ENCODE measurements around the gene GOLGA6C.
"Not testable (repeated sequence)": the region's sequence is repeated elsewhere in the genome, so short reads cannot be mapped to it uniquely, and the experiment has no call there.

GOLGA6C gene

GRCh38 chr15:75319231-75319897 lies 61.2 kb downstream of the GOLGA6C start:
- DNase-seq (ENCODE audit: low read depth in 2 of 2) = not testable (repeated sequence)
